DMS53 (cell line): ENCODE measurements around the gene FBXO21.
A peak's percentile ranks its signal among the peaks of the same experiment; 100 is the strongest.
"Not testable (repeated sequence)": the region's sequence is repeated elsewhere in the genome, so short reads cannot be mapped to it uniquely, and the experiment has no call there.

Experiments used
- DNase-seq: peaks from one replicate; lab custom pipeline; 2025; lab: John Stamatoyannopoulos, UW

The FBXO21 gene

GRCh38 chr12:117199956-117200744 is 9.9 kb upstream of the FBXO21 start:
- not testable (repeated sequence) for DNase-seq

- not testable (repeated sequence) for DNase-seq
These were observed 6.1 kb upstream of the FBXO21 start for GRCh38 chr12:117196334-117196733.

- DNase-seq = peak; percentile 69
These were observed 4.8 kb upstream of the FBXO21 start for GRCh38 chr12:117195027-117195426.

- DNase-seq = no peak
These were observed 3.6 kb upstream of the FBXO21 start for GRCh38 chr12:117193903-117194302.

GRCh38 chr12:117192581-117192980 is 2.3 kb upstream of the FBXO21 start:
- not testable (repeated sequence) for DNase-seq

- peak; percentile 49 for DNase-seq
These were observed 1.8 kb upstream of the FBXO21 start for GRCh38 chr12:117192057-117192456.

GRCh38 chr12:117189725-117190209 is 503 bp downstream of the FBXO21 start:
- peak; percentile 66 for DNase-seq

- DNase-seq = no peak
These were observed 1.1 kb downstream of the FBXO21 start for GRCh38 chr12:117188961-117189724.

- no peak for DNase-seq
These were observed 2.1 kb downstream of the FBXO21 start for GRCh38 chr12:117188121-117188665.

GRCh38 chr12:117187421-117187820 is 2.8 kb downstream of the FBXO21 start:
- no peak for DNase-seq

GRCh38 chr12:117182866-117183265 is 7.4 kb downstream of the FBXO21 start:
- no peak for DNase-seq

- not testable (repeated sequence) for DNase-seq
These were observed 8.8 kb downstream of the FBXO21 start for GRCh38 chr12:117181468-117181843.

- no peak for DNase-seq
These were observed 9.4 kb downstream of the FBXO21 start for GRCh38 chr12:117180758-117181467.

GRCh38 chr12:117178745-117179144 is 11.5 kb downstream of the FBXO21 start:
- DNase-seq = no peak

- no peak for DNase-seq
These were observed 12.0 kb downstream of the FBXO21 start for GRCh38 chr12:117178301-117178700.

- no peak for DNase-seq
These were observed 18.1 kb downstream of the FBXO21 start for GRCh38 chr12:117172168-117172567.

- no peak for DNase-seq
These were observed 18.6 kb downstream of the FBXO21 start for GRCh38 chr12:117171499-117172162.

GRCh38 chr12:117169548-117169947 is 20.7 kb downstream of the FBXO21 start:
- DNase-seq = no peak

GRCh38 chr12:117168976-117169375 is 21.3 kb downstream of the FBXO21 start:
- DNase-seq = no peak

- no peak for DNase-seq
These were observed 22.5 kb downstream of the FBXO21 start for GRCh38 chr12:117167769-117168168.

GRCh38 chr12:117166107-117166506 is 24.2 kb downstream of the FBXO21 start:
- DNase-seq = no peak

GRCh38 chr12:117165342-117165741 is 24.9 kb downstream of the FBXO21 start:
- no peak for DNase-seq
